Epithelial cell of prostate (primary cell): Measurements from ENCODE around the gene REM2.
A peak's percentile ranks its signal among the peaks of the same experiment; 100 is the strongest.
"Not testable (repeated sequence)": the region's sequence is repeated elsewhere in the genome, so short reads cannot be mapped to it uniquely, and the experiment has no call there.

Experiments
- DNase-seq: peaks from one replicate; pipeline ENCODE4 v3.0.0-alpha.2; 2011; ENCODE audit warnings: low read depth, low spot score
- H3K27ac ChIP-seq: fragments of 450-650 bp; 2 replicates; pipeline ENCODE4 v1.5.1; 2017; ENCODE audit warnings: mild to moderate bottlenecking

Gene REM2

GRCh38 chr14:22892488-22892887 lies 9.5 kb downstream of the REM2 start:
- no peak for DNase-seq
- no peak overlapping the region for H3K27ac ChIP-seq

GRCh38 chr14:22893706-22894105 lies 10.7 kb downstream of the REM2 start:
- no peak for DNase-seq
- H3K27ac ChIP-seq, result no peak overlapping the region

- no peak for DNase-seq
- no peak overlapping the region for H3K27ac ChIP-seq
Observed at GRCh38 chr14:22895402-22895801, 12.4 kb downstream of the REM2 start.

- no peak overlapping the region for H3K27ac ChIP-seq
- no peak for DNase-seq
Observed at GRCh38 chr14:22896356-22896755, 13.3 kb downstream of the REM2 start.

- no peak overlapping the region for H3K27ac ChIP-seq
- DNase-seq, result no peak
Observed at GRCh38 chr14:22896760-22897159, 13.7 kb downstream of the REM2 start.

GRCh38 chr14:22897357-22897756 lies 14.3 kb downstream of the REM2 start:
- no peak for DNase-seq
- H3K27ac ChIP-seq, result no peak overlapping the region

- DNase-seq, result no peak
- H3K27ac ChIP-seq, result peak overlapping the region; percentile 32
Observed at GRCh38 chr14:22898302-22899090, 15.5 kb downstream of the REM2 start.

- DNase-seq, result no peak
- H3K27ac ChIP-seq, result no peak overlapping the region
Observed at GRCh38 chr14:22900081-22900799, 17.2 kb downstream of the REM2 start.

- DNase-seq, result no peak
- no peak overlapping the region for H3K27ac ChIP-seq
Observed at GRCh38 chr14:22901799-22902198, 18.8 kb downstream of the REM2 start.

- DNase-seq, result no peak
- peak overlapping the region; percentile 36 for H3K27ac ChIP-seq
Observed at GRCh38 chr14:22903742-22904087, 20.7 kb downstream of the REM2 start.

GRCh38 chr14:22905627-22906026 lies 22.6 kb downstream of the REM2 start:
- no peak overlapping the region for H3K27ac ChIP-seq
- DNase-seq, result no peak

- no peak for DNase-seq
Observed at GRCh38 chr14:22906073-22906472, 23.1 kb downstream of the REM2 start.

GRCh38 chr14:22907429-22907828 lies 24.4 kb downstream of the REM2 start:
- DNase-seq, result no peak
- no peak overlapping the region for H3K27ac ChIP-seq

More at GRCh38 chr14:22906073-22906472, 23.1 kb downstream of the REM2 start:
- H3K27ac ChIP-seq, result no peak overlapping the region

- H3K27ac ChIP-seq, result no peak overlapping the region
- DNase-seq, result no peak
Observed at GRCh38 chr14:22908601-22909000, 25.6 kb downstream of the REM2 start.

- DNase-seq, result no peak
- H3K27ac ChIP-seq, result no peak overlapping the region
Observed at GRCh38 chr14:22910916-22911315, 27.9 kb downstream of the REM2 start.

- DNase-seq, H3K27ac ChIP-seq: not testable (repeated sequence)
Observed at GRCh38 chr14:22914836-22915235, 31.8 kb downstream of the REM2 start.

- no peak for DNase-seq
- H3K27ac ChIP-seq, result no peak overlapping the region
Observed at GRCh38 chr14:22915886-22916521, 33.0 kb downstream of the REM2 start.

- DNase-seq, result peak; percentile 100
- H3K27ac ChIP-seq, result peak within 1 kb of the TSS; percentile 83
Observed at GRCh38 chr14:22918804-22919600, 36.0 kb downstream of the REM2 start, which contains the start of gene RBM23. RBM23 (minus strand) TSS chr14:22919149.

GRCh38 chr14:22919601-22919921 lies 36.5 kb downstream of the REM2 start:
- no peak for DNase-seq
- peak overlapping the region; percentile 83 for H3K27ac ChIP-seq

- DNase-seq, result no peak
- H3K27ac ChIP-seq, result peak overlapping the region; percentile 83
Observed at GRCh38 chr14:22920697-22921096, 37.7 kb downstream of the REM2 start.
